K562 (cell line): ENCODE data around the gene NAT10. TPM values are rescaled to one million over a fixed set of nuclear protein-coding genes. Genes with fewer than 3 reads are reported as not detected.

ENCODE experiments used
- ATF4 ChIP-seq: fragments of 450-650 bp; formaldehyde crosslinking; IDR thresholded peaks from 2 replicates; pipeline ENCODE4 v1.4.0; 2022; ENCODE audit warnings: mild to moderate bottlenecking, moderate library complexity
- CAMTA2 ChIP-seq: fragments of 250-450 bp; sonication (Bioruptor Pico); conservative IDR thresholded peaks from 2 replicates; pipeline ENCODE4 v1.5.1; 2022
- CHD2 ChIP-seq: IDR thresholded peaks from 2 replicates; pipeline ENCODE4 v1.6.1; 2011; ENCODE audit warnings: low read depth, low read length
- CSDE1 ChIP-seq, 2 experiments: fragments of 450-650 bp; IDR thresholded peaks; 2 replicates each; pipeline ENCODE4 v1.6.1; 2016; ENCODE audit warnings: mild to moderate bottlenecking in 1 of 2
- CTCFL ChIP-seq: IDR thresholded peaks from 2 replicates; pipeline ENCODE4 v1.6.1; 2011; ENCODE audit warnings: borderline replicate concordance, low read depth, mild to moderate bottlenecking, moderate library complexity, low read length; ENCODE audit not compliant: insufficient read depth, poor library complexity, severe bottlenecking
- FIP1L1 ChIP-seq: fragments of 200-400 bp; formaldehyde crosslinking; IDR thresholded peaks from 2 replicates; pipeline ENCODE4 v1.6.1; 2018; ENCODE audit warnings: mild to moderate bottlenecking, low read depth, low read length; ENCODE audit not compliant: poor library complexity, severe bottlenecking
- MED1 ChIP-seq: sonication (generic); formaldehyde crosslinking; IDR thresholded peaks from 2 replicates; pipeline ENCODE4 v1.8.1; 2023; ENCODE audit warnings: missing genetic modification reagents, borderline replicate concordance
- NFATC3 ChIP-seq: fragments of 450-650 bp; IDR thresholded peaks from 2 replicates; pipeline ENCODE4 v1.6.1; 2017; ENCODE audit warnings: mild to moderate bottlenecking
- RBM34 ChIP-seq: fragments of 200-400 bp; formaldehyde crosslinking; IDR thresholded peaks from 2 replicates; pipeline ENCODE4 v1.6.1; 2018; ENCODE audit warnings: low read length, borderline replicate concordance; ENCODE audit not compliant: insufficient read depth
- TGIF2 ChIP-seq: sonication (generic); formaldehyde crosslinking; IDR thresholded peaks from 2 replicates; pipeline ENCODE4 v1.8.1; 2022; ENCODE audit warnings: mild to moderate bottlenecking, missing genetic modification reagents, moderate library complexity
- ZBTB17 ChIP-seq: fragments of 450-650 bp; formaldehyde crosslinking; IDR thresholded peaks from 2 replicates; pipeline ENCODE4 v1.4.0; 2020; ENCODE audit warnings: mild to moderate bottlenecking
- ZNF146 ChIP-seq: IDR thresholded peaks from one replicate; pipeline ENCODE4 v1.6.1; 2018; ENCODE audit warnings: missing compliant biosample characterization; ENCODE audit not compliant: unreplicated experiment
- polyA plus RNA-seq, 8 experiments: library from polyadenylated mRNA; depleted of rRNA in 4 of 8; stranded (reverse) in 5 of 8; unstranded in 3 of 8; fragments of >200 nt; fragmentation: Nextera tagmentation in 2 of 8; fragmentation: Illumina TruSeq in 1 of 8; extraction: Ambion mirVana in 2 of 8; extraction: Trizol in 1 of 8; gene quantifications; 2 replicates each; pipeline versions ENCODE4 v1.2.1 to v1.2.3, GENCODE V29; 2011 to 2014; ENCODE audit warnings: inconsistent platforms in 1 of 8, missing spikeins in 1 of 8
- total RNA-seq, 7 experiments: library from RNA; depleted of rRNA in 6 of 7; stranded (reverse); fragments of >200 nt in 6 of 7; fragmentation: Illumina TruSeq in 2 of 7; extraction: Trizol in 2 of 7; gene quantifications; 2 replicates each; pipeline versions ENCODE4 v1.2.1 to v1.2.3, GENCODE V29; 2011 to 2021; ENCODE audit warnings: low replicate concordance in 1 of 7
- TF ChIP-seq, protein P1 (sequence below): sonication (generic); formaldehyde crosslinking; IDR thresholded peaks from 2 replicates; pipeline ENCODE4 v1.8.0; 2022; ENCODE audit warnings: mild to moderate bottlenecking, low read depth, missing genetic modification reagents
- TF ChIP-seq, protein P2 (sequence below): sonication (generic); formaldehyde crosslinking; IDR thresholded peaks from 2 replicates; pipeline ENCODE4 v1.4.0; 2020; ENCODE audit warnings: mild to moderate bottlenecking, missing genetic modification reagents
- TF ChIP-seq, protein P3 (sequence below), 2 experiments: fragments of 150-350 bp in 1 of 2; IDR thresholded peaks; 2 replicates each; pipeline ENCODE4 v1.6.1; 2012 to 2016; ENCODE audit warnings: low read depth in 2 of 2, low read length in 2 of 2, mild to moderate bottlenecking in 1 of 2, moderate library complexity in 1 of 2

Gene NAT10
- total and polyA plus RNA-seq, 9 of the 15 experiments (the other 6 are each of a cell fraction or from before 2014, with no cell fraction given): 55.4 to 125 (median 86.3) TPM

GRCh38 chr11:34174412-34175041 lies 69.1 kb downstream of the NAT10 start (continued):
- TF ChIP-seq CTCFL: peak; percentile 82
- TF ChIP-seq, protein P1, sequence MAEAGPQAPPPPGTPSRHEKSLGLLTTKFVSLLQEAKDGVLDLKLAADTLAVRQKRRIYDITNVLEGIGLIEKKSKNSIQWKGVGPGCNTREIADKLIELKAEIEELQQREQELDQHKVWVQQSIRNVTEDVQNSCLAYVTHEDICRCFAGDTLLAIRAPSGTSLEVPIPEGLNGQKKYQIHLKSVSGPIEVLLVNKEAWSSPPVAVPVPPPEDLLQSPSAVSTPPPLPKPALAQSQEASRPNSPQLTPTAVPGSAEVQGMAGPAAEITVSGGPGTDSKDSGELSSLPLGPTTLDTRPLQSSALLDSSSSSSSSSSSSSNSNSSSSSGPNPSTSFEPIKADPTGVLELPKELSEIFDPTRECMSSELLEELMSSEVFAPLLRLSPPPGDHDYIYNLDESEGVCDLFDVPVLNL (CRISPR knock-in tag): no peak
- 0 out of 2 replicates have a peak, but pooled peaks have one; percentile 69 for TF ChIP-seq TGIF2 (CRISPR knock-in tag)
- TF ChIP-seq, protein P2, sequence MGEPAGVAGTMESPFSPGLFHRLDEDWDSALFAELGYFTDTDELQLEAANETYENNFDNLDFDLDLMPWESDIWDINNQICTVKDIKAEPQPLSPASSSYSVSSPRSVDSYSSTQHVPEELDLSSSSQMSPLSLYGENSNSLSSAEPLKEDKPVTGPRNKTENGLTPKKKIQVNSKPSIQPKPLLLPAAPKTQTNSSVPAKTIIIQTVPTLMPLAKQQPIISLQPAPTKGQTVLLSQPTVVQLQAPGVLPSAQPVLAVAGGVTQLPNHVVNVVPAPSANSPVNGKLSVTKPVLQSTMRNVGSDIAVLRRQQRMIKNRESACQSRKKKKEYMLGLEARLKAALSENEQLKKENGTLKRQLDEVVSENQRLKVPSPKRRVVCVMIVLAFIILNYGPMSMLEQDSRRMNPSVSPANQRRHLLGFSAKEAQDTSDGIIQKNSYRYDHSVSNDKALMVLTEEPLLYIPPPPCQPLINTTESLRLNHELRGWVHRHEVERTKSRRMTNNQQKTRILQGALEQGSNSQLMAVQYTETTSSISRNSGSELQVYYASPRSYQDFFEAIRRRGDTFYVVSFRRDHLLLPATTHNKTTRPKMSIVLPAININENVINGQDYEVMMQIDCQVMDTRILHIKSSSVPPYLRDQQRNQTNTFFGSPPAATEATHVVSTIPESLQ (CRISPR knock-in tag): no peak
- no peak for TF ChIP-seq ATF4 (CRISPR knock-in tag)
- TF ChIP-seq MED1: no peak
- no peak for TF ChIP-seq CHD2
- no peak for TF ChIP-seq RBM34
- TF ChIP-seq ZNF146: no peak
- TF ChIP-seq FIP1L1: peak; percentile 60
- TF ChIP-seq CAMTA2: no peak
- TF ChIP-seq, protein P3, sequence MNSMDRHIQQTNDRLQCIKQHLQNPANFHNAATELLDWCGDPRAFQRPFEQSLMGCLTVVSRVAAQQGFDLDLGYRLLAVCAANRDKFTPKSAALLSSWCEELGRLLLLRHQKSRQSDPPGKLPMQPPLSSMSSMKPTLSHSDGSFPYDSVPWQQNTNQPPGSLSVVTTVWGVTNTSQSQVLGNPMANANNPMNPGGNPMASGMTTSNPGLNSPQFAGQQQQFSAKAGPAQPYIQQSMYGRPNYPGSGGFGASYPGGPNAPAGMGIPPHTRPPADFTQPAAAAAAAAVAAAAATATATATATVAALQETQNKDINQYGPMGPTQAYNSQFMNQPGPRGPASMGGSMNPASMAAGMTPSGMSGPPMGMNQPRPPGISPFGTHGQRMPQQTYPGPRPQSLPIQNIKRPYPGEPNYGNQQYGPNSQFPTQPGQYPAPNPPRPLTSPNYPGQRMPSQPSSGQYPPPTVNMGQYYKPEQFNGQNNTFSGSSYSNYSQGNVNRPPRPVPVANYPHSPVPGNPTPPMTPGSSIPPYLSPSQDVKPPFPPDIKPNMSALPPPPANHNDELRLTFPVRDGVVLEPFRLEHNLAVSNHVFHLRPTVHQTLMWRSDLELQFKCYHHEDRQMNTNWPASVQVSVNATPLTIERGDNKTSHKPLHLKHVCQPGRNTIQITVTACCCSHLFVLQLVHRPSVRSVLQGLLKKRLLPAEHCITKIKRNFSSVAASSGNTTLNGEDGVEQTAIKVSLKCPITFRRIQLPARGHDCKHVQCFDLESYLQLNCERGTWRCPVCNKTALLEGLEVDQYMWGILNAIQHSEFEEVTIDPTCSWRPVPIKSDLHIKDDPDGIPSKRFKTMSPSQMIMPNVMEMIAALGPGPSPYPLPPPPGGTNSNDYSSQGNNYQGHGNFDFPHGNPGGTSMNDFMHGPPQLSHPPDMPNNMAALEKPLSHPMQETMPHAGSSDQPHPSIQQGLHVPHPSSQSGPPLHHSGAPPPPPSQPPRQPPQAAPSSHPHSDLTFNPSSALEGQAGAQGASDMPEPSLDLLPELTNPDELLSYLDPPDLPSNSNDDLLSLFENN (IDR thresholded peaks at IDR 0.05; ENCODE audit: low read depth in 2 of 2, low read length in 2 of 2): peak in 1 of 2 experiments; percentile 33; a peak in 1 of 4 replicates
- TF ChIP-seq CSDE1 (IDR thresholded peaks at IDR 0.05): no peak
- TF ChIP-seq ZBTB17 (CRISPR knock-in tag): no peak
- no peak for TF ChIP-seq NFATC3
